Panc1 (cell line): ENCODE measurements around the gene CCAR1. TPM values are rescaled to one million over a fixed set of nuclear protein-coding genes. Genes with fewer than 3 reads are reported as not detected.
"Not testable (repeated sequence)": the region's sequence is repeated elsewhere in the genome, so short reads cannot be mapped to it uniquely, and the experiment has no call there.

Experiments used
- ATAC-seq: fragments of 200-7000 bp; cut with Tn5 transposase; 2 replicates; pipeline ENCODE4 v1.9.1; 2020; ENCODE audit warnings: mild to moderate bottlenecking, moderate library complexity
- BruUV-seq: library from RNA; stranded (reverse); fragments of 400-500 nt; replicated peaks from 2 replicates; lab custom pipeline; 2021; lab: Mats Ljungman, UMichigan
- CTCF ChIA-PET: fragments of 300-600 bp; sonication (Branson Sonifier 250); formaldehyde crosslinking; loops from one replicate; lab custom pipeline; 2022; ENCODE audit warnings: antibody characterized with exemption; lab: Charles Lee
- POLR2A ChIA-PET: fragments of 300-600 bp; sonication (Branson Sonifier 250); formaldehyde crosslinking; loops from one replicate; lab custom pipeline; 2022; ENCODE audit warnings: antibody characterized with exemption; lab: Charles Lee
- DNase-seq: peaks from one replicate; pipeline ENCODE4 v3.0.0-alpha.2; 2010; ENCODE audit warnings: low read depth, low spot score
- H3K27ac ChIP-seq: 2 replicates; pipeline ENCODE4 v1.5.1; 2011; ENCODE audit warnings: mild to moderate bottlenecking, low read length, inconsistent platforms
- H3K27me3 ChIP-seq: fragments of 200-500 bp; sonication (Bioruptor generic); 2 replicates; pipeline ENCODE4 v1.6.0; 2014; ENCODE audit warnings: low read length, inconsistent platforms; ENCODE audit not compliant: control insufficient read depth, insufficient read depth
- H3K36me3 ChIP-seq: fragments of 200-500 bp; sonication (Bioruptor generic); 2 replicates; pipeline ENCODE4 v1.5.1; 2014; ENCODE audit warnings: inconsistent platforms, mild to moderate bottlenecking, low read length, moderate library complexity; ENCODE audit not compliant: control insufficient read depth, insufficient read depth
- H3K4me1 ChIP-seq: 2 replicates; pipeline ENCODE4 v1.5.1; 2011; ENCODE audit warnings: inconsistent platforms, mild to moderate bottlenecking, low read length, moderate library complexity; ENCODE audit not compliant: control insufficient read depth, insufficient read depth
- H3K4me3 ChIP-seq, 2 experiments: 2 replicates each; pipeline ENCODE4 v1.5.1; 2011 to 2012; ENCODE audit warnings: low read depth in 2 of 2, low read length in 2 of 2, mild to moderate bottlenecking in 2 of 2, inconsistent platforms in 1 of 2, moderate library complexity in 1 of 2
- H3K9me3 ChIP-seq: fragments of 200-500 bp; sonication (Bioruptor generic); 2 replicates; pipeline ENCODE4 v1.5.1; 2014; ENCODE audit warnings: low read depth, mild to moderate bottlenecking, inconsistent platforms, low read length, moderate library complexity; ENCODE audit not compliant: control insufficient read depth, insufficient read depth
- CTCF ChIP-seq: fragments of 450-650 bp; IDR thresholded peaks from 2 replicates; pipeline ENCODE4 v1.5.1; 2017; ENCODE audit warnings: mild to moderate bottlenecking
- POLR2AphosphoS5 ChIP-seq: IDR thresholded peaks from 2 replicates; pipeline ENCODE4 v1.6.1; 2012; ENCODE audit warnings: mild to moderate bottlenecking, low read depth, low read length, moderate library complexity
- REST ChIP-seq, 2 experiments: IDR thresholded peaks; 2 replicates each; pipeline ENCODE4 v1.6.1; 2011 to 2012; ENCODE audit warnings: low read depth in 2 of 2, control low read depth in 1 of 2, low read length in 1 of 2, mild to moderate bottlenecking in 1 of 2, moderate library complexity in 1 of 2; ENCODE audit not compliant: insufficient read depth in 1 of 2
- SIN3A ChIP-seq: IDR thresholded peaks from 2 replicates; pipeline ENCODE4 v1.6.1; 2012; ENCODE audit warnings: low read depth, mild to moderate bottlenecking, low read length, moderate library complexity, borderline replicate concordance; ENCODE audit not compliant: insufficient read depth
- TCF7L2 ChIP-seq: IDR thresholded peaks from 2 replicates; pipeline ENCODE4 v1.6.1; 2011; ENCODE audit warnings: mild to moderate bottlenecking, low read depth, low read length, inconsistent platforms
- in situ Hi-C: cut with HindIII; loops from 2 replicates; pipeline ENCODE4 v1.10.0; 2016; ENCODE audit warnings: low sequenced_read_pairs, low pct_unique_long_range_greater_than_20kb
- intact Hi-C: fragments of 100-400 bp; cut with micrococcal nuclease; formaldehyde crosslinking; loops from one replicate; pipeline ENCODE4 v1.10.0; 2022; ENCODE audit not compliant: unreplicated experiment
- total RNA-seq: library from RNA; stranded (reverse); gene quantifications from one replicate; pipeline ENCODE4 v1.2.1, GENCODE V29; 2021; ENCODE audit not compliant: unreplicated experiment

The CCAR1 gene
- total RNA-seq, 1 experiment from 2014 or later: 102 TPM

DNA sequence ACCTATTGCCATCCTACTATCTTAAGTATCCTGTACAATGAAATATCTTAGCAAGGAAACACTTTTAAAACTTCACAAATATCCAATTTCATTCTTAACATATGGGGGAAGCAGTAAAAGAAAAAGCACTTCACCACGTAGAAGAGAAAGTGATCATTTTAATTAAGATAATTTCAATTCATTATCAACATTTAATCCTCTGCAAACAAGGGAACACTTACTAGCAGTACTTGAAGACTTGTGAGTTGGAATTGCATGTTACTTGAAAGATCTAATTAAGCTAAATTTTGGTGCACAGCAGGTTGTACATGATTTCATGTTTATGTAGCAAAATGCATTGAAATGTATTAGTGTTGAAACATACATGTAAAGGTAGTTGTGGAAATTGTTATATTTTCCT is 20.8 kb upstream of the CCAR1 start:
- ATAC-seq (no peak), DNase-seq (no peak)
- Histone ChIP-seq H3K27me3 (no peaks in the 10 kb centered on the region), H3K4me3 (no peak overlapping the region), H3K4me1 (no peaks in the 10 kb centered on the region), H3K9me3 (no peaks in the 10 kb centered on the region), H3K36me3 (no peaks in the 10 kb centered on the region), H3K27ac (no peak overlapping the region)
- CTCF ChIA-PET: interaction anchor here (1.0 kb wide), 1 partner anchor 150 kb away, joined by 3 read pairs; no protein-coding TSS in a partner anchor
- no peak for TF ChIP-seq SIN3A
- TF ChIP-seq CTCF: no peak
- no peak for TF ChIP-seq POLR2AphosphoS5
- no peak for TF ChIP-seq REST (IDR thresholded peaks at IDR 0.05; ENCODE audit: insufficient read depth in 1 of 2, low read depth in 2 of 2, low read length in 1 of 2)
- TF ChIP-seq TCF7L2: no peak
- POLR2A ChIA-PET: no interaction called here
- in situ Hi-C loops: no loop called here
- no TSS peak for BruUV-seq
- intact Hi-C loops: no loop called here

DNA sequence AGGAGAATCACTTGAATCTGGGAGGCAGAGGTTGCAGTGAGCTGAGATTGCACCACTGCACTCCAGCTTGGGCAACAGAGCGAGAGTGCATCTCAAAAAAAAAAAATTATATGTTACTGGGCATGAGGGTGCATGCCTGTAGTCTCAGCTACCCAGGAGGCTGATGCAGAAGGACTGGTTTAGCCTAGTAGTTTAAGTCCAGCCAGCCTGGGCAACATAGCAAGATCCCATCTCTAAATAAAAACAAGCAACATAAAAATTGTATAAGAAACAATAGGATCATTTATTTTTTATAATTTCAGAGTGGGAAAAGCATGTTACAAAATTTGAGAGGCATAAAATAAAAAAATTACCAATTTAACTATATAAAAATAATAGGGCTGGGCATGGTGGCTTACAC is 15.5 kb upstream of the CCAR1 start:
- no peaks in the 10 kb centered on the region for H3K9me3 ChIP-seq
- ChIA-PET POLR2A (no interaction called here), CTCF (no interaction called here)
- ATAC-seq: no peak
- no peak overlapping the region for H3K27ac ChIP-seq
- TF ChIP-seq SIN3A (no peak), POLR2AphosphoS5 (no peak), CTCF (no peak), REST (IDR thresholded peaks at IDR 0.05; ENCODE audit: insufficient read depth in 1 of 2, low read depth in 2 of 2, low read length in 1 of 2) (no peak), TCF7L2 (no peak)
- BruUV-seq: no TSS peak
- in situ Hi-C loops (no loop called here), intact Hi-C loops (no loop called here)
- no peaks in the 10 kb centered on the region for H3K36me3 ChIP-seq
- no peak for DNase-seq
- no peak overlapping the region for H3K4me3 ChIP-seq
- no peaks in the 10 kb centered on the region for H3K4me1 ChIP-seq
- no peaks in the 10 kb centered on the region for H3K27me3 ChIP-seq

DNA sequence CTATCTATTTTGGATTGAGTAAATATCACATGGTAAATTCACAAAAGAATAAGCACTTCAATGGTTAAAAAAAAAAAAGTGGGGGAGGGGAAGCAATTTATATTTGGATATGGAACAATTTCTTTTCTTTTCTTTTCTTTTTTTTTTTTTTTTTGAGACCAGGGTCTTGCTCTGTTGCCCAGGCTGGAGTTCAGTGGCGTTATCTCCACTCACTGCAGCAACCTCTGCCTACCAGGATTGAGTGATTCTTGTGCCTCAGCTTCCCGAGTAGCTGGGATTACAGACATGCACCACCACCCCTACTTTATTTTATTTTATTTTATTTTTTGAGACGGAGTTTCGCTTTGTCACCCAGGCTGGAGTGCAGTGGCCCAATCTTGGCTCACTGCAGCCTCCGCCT is 12.1 kb upstream of the CCAR1 start:
- H3K4me3 ChIP-seq, DNase-seq, H3K4me1 ChIP-seq, H3K27ac ChIP-seq, POLR2A ChIA-PET, ATAC-seq, intact Hi-C loops, H3K36me3 ChIP-seq, H3K9me3 ChIP-seq, H3K27me3 ChIP-seq, in situ Hi-C loops, CTCF ChIA-PET, BruUV-seq: not testable (repeated sequence)

DNA sequence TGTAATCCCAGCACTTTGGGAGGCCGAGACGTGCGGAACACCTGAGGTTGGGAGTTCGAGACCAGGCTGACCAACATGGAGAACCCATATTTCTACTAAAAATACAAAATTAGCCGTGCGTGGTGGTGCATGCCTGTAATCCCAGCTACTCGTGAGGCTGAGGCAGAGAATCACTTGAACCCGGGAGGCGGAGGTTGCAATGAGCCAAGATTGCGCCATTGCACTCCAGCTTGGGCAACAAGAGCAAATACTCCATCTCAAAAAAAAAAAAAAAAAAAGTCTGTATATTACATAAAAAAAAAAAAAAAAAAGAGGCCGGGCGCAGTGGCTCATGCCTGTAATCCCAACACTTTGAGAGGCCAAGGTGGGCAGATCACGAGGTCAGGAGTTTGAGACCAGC is 8.0 kb upstream of the CCAR1 start:
- in situ Hi-C loops, DNase-seq, ATAC-seq, H3K9me3 ChIP-seq, CTCF ChIA-PET, H3K36me3 ChIP-seq, POLR2A ChIA-PET, H3K27ac ChIP-seq, H3K4me1 ChIP-seq, H3K27me3 ChIP-seq, BruUV-seq, H3K4me3 ChIP-seq, intact Hi-C loops: not testable (repeated sequence)
